Upper lobe of left lung (tissue), 6 donors: Measurements from ENCODE around the gene DYRK1A. TPM values are rescaled to one million over a fixed set of nuclear protein-coding genes. Genes with fewer than 3 reads are reported as not detected.

Experiments
- ATAC-seq, 2 donors: fragments of 200-7000 bp; cut with Tn5 transposase; one replicate each; pipeline ENCODE4 v1.9.1; 2022; ENCODE audit warnings: mild to moderate bottlenecking in 2 of 2, moderate library complexity in 2 of 2; ENCODE audit not compliant: low FRiP score in 2 of 2
- DNase-seq, 2 donors: peaks; one replicate each; pipeline ENCODE4 v3.0.0-alpha.2; 2019 to 2020
- H3K27ac ChIP-seq, 4 donors: fragments of 200-600 bp; sonication (generic); one replicate each; pipeline ENCODE4 v1.5.1; 2016 to 2019
- H3K27me3 ChIP-seq, 4 donors: fragments of 200-600 bp; sonication (generic); one replicate each; pipeline ENCODE4 v1.5.1; 2017 to 2019
- H3K36me3 ChIP-seq, 4 donors: fragments of 200-600 bp; sonication (generic); one replicate each; pipeline ENCODE4 v1.5.1; 2016 to 2019
- H3K4me1 ChIP-seq, 4 donors: fragments of 200-600 bp; sonication (generic); one replicate each; pipeline ENCODE4 v1.5.1; 2018 to 2019
- H3K4me3 ChIP-seq, 4 donors: fragments of 200-600 bp; sonication (generic); one replicate each; pipeline ENCODE4 v1.5.1; 2017 to 2019; ENCODE audit warnings: mild to moderate bottlenecking in 2 of 4, moderate library complexity in 1 of 4
- H3K9me3 ChIP-seq, 4 donors: fragments of 200-600 bp; sonication (generic); one replicate each; pipeline ENCODE4 v1.5.1; 2018 to 2019
- CTCF ChIP-seq, 6 experiments: fragments of 450-650 bp in 4 of 6; fragments of 200-600 bp in 2 of 6; sonication (generic) in 2 of 6; IDR thresholded peaks; one replicate each; pipeline ENCODE4 v1.5.1; 2016 to 2019; ENCODE audit warnings: antibody characterized with exemption in 6 of 6
- EP300 ChIP-seq, 4 donors: sonication (generic); formaldehyde crosslinking; IDR thresholded peaks; one replicate each; pipeline ENCODE4 v1.5.1; 2017; ENCODE audit warnings: antibody characterized with exemption in 4 of 4, control low read depth in 2 of 4
- POLR2A ChIP-seq, 4 donors: fragments of 450-650 bp; IDR thresholded peaks; one replicate each; pipeline ENCODE4 v1.5.1; 2016 to 2017; ENCODE audit warnings: antibody characterized with exemption in 4 of 4, mild to moderate bottlenecking in 2 of 4
- POLR2AphosphoS5 ChIP-seq, 2 donors: sonication (generic); formaldehyde crosslinking; IDR thresholded peaks; one replicate each; pipeline ENCODE4 v1.5.1; 2017; ENCODE audit warnings: antibody characterized with exemption in 2 of 2
- WGBS, 2 donors: methylation state at CpG; one replicate each; pipeline ENCODE4 v1.1.5; 2017 to 2018; 5-methylcytosine and 5-hydroxymethylcytosine counted together
- total RNA-seq, 6 donors: library from RNA; depleted of rRNA in 4 of 6; stranded (reverse); fragments of >200 nt in 4 of 6; gene quantifications; one replicate each; pipeline versions ENCODE4 v1.1.0 to v1.2.1, GENCODE V29; 2016 to 2021
- donor health status: DM: no; HTN: no; CAD: no; lungs with moderate emphysema.
- donor health status: DM: no; HTN: yes; CAD: no; lungs with severe emphysema.

The DYRK1A gene
- total RNA-seq, 6 donors from 2014 or later, result 64.1 to 116 (median 83.2) TPM

GRCh38 chr21:37437376-37438080 lies 71.0 kb downstream of the DYRK1A start:
- no peak for TF ChIP-seq EP300 (IDR thresholded peaks at IDR 0.05)
- no peak for TF ChIP-seq POLR2A (IDR thresholded peaks at IDR 0.05)
- TF ChIP-seq CTCF (IDR thresholded peaks at IDR 0.05), result no peak
- TF ChIP-seq POLR2AphosphoS5 (IDR thresholded peaks at IDR 0.05), result no peak
- WGBS, 2 donors, result 50 to 64% methylated on average over 1 of the region's 1 CpG
- H3K36me3 ChIP-seq, result no peaks in the 10 kb centered on the region
- DNase-seq, result no peak
- no peaks in the 10 kb centered on the region for H3K27me3 ChIP-seq
- no peak overlapping the region for H3K4me3 ChIP-seq
- no peaks in the 10 kb centered on the region for H3K9me3 ChIP-seq
- no peak overlapping the region for H3K27ac ChIP-seq
- no peak for ATAC-seq
- peaks cover 15 to 50% (median 26%) of the 10 kb centered on the region in 4 donors for H3K4me1 ChIP-seq

GRCh38 chr21:37443683-37444082 lies 77.1 kb downstream of the DYRK1A start:
- no peak for DNase-seq
- peaks cover 0 to 3% (median 0%) of the 10 kb centered on the region in 4 donors for H3K36me3 ChIP-seq
- ATAC-seq, result no peak
- no peak overlapping the region for H3K27ac ChIP-seq
- no peak overlapping the region for H3K4me3 ChIP-seq
- peaks cover 23 to 63% (median 28%) of the 10 kb centered on the region in 4 donors for H3K4me1 ChIP-seq
- no peaks in the 10 kb centered on the region for H3K9me3 ChIP-seq
- TF ChIP-seq EP300 (IDR thresholded peaks at IDR 0.05), result no peak
- TF ChIP-seq CTCF (IDR thresholded peaks at IDR 0.05), result no peak
- TF ChIP-seq POLR2AphosphoS5 (IDR thresholded peaks at IDR 0.05), result no peak
- TF ChIP-seq POLR2A (IDR thresholded peaks at IDR 0.05), result no peak
- WGBS, 2 donors, result 77 to 80% methylated on average over 4 of the region's 4 CpGs
- no peaks in the 10 kb centered on the region for H3K27me3 ChIP-seq

- DNase-seq (no peak), ATAC-seq (peak in 1 of 2 donors; percentile 75)
- no peaks in the 10 kb centered on the region for H3K27me3 ChIP-seq
- TF ChIP-seq CTCF (IDR thresholded peaks at IDR 0.05), result no peak
- TF ChIP-seq EP300 (IDR thresholded peaks at IDR 0.05), result no peak
- TF ChIP-seq POLR2AphosphoS5 (IDR thresholded peaks at IDR 0.05), result no peak
- TF ChIP-seq POLR2A (IDR thresholded peaks at IDR 0.05), result no peak
- peaks cover 23 to 58% (median 30%) of the 10 kb centered on the region in 4 donors for H3K4me1 ChIP-seq
- H3K27ac ChIP-seq, result no peak overlapping the region
- no peaks in the 10 kb centered on the region for H3K9me3 ChIP-seq
- 60 to 64% methylated on average over 5 of the region's 5 CpGs for WGBS, 2 donors
- no peak overlapping the region for H3K4me3 ChIP-seq
- H3K36me3 ChIP-seq, result peaks cover 0 to 3% (median 0%) of the 10 kb centered on the region in 4 donors
These were observed 78.7 kb downstream of the DYRK1A start for GRCh38 chr21:37445228-37445627.

GRCh38 chr21:37446552-37446951 lies 80.0 kb downstream of the DYRK1A start:
- Histone ChIP-seq H3K4me3 (no peak overlapping the region), H3K27ac (no peak overlapping the region), H3K4me1 (peaks cover 27 to 68% (median 35%) of the 10 kb centered on the region in 4 donors), H3K36me3 (peaks cover 0 to 3% (median 0%) of the 10 kb centered on the region in 4 donors), H3K27me3 (no peaks in the 10 kb centered on the region), H3K9me3 (no peaks in the 10 kb centered on the region)
- whole genome bisulfite sequencing, 2 donors, result 82 to 85% methylated on average over 5 of the region's 5 CpGs
- ATAC-seq (no peak), DNase-seq (no peak)
- TF ChIP-seq POLR2AphosphoS5 (IDR thresholded peaks at IDR 0.05) (no peak), EP300 (IDR thresholded peaks at IDR 0.05) (no peak), POLR2A (IDR thresholded peaks at IDR 0.05) (no peak), CTCF (IDR thresholded peaks at IDR 0.05) (no peak)
